ENCODE results near the gene UNC5B. TPM values are rescaled to one million over a fixed set of nuclear protein-coding genes. Genes with fewer than 3 reads are reported as not detected.

Gene UNC5B
- polyA plus RNA-seq, 1 experiment: 27.4 TPM

DNA sequence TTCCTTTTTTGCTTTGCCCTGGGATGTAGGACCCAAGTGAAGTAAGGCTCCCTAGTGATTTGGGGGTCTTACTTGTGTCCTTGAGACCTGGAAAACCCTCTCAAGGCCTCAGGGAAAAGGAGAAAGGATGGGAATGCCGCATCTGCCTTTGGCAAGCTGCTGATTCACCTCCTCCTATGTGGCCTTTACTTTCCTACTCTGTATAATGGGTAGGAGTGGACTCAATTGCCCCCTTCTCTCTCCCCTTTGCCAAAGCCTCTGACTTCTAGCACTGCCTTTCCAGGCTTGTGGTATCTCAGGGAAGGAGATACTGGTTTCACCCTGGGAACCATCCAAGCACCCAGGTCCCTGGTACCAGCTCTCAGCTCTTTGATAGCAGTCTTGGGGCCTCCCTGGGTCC is 35.4 kb downstream of the UNC5B start:
- TF ChIP-seq, protein P1, sequence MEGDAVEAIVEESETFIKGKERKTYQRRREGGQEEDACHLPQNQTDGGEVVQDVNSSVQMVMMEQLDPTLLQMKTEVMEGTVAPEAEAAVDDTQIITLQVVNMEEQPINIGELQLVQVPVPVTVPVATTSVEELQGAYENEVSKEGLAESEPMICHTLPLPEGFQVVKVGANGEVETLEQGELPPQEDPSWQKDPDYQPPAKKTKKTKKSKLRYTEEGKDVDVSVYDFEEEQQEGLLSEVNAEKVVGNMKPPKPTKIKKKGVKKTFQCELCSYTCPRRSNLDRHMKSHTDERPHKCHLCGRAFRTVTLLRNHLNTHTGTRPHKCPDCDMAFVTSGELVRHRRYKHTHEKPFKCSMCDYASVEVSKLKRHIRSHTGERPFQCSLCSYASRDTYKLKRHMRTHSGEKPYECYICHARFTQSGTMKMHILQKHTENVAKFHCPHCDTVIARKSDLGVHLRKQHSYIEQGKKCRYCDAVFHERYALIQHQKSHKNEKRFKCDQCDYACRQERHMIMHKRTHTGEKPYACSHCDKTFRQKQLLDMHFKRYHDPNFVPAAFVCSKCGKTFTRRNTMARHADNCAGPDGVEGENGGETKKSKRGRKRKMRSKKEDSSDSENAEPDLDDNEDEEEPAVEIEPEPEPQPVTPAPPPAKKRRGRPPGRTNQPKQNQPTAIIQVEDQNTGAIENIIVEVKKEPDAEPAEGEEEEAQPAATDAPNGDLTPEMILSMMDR (IDR thresholded peaks at IDR 0.05; ENCODE audit: insufficient read depth, low read depth, low read length): no peak
- Histone ChIP-seq H3K27me3 (ENCODE audit: control insufficient read depth, insufficient read depth, low read length) (no peaks in the 10 kb centered on the region), H3K36me3 (ENCODE audit: control insufficient read depth, insufficient read depth, low read length) (no peaks in the 10 kb centered on the region), H3K4me3 (ENCODE audit: low read depth, low read length) (no peak overlapping the region)
- ChIA-PET POLR2A (no interaction called here), CTCF (interaction anchor here (1.5 to 8.2 kb wide), 3 partner anchors 8 to 21 kb away, joined by 4 to 48 read pairs (median 4); no protein-coding TSS in a partner anchor)
- no peak for DNase-seq (ENCODE audit: low read depth)

DNA sequence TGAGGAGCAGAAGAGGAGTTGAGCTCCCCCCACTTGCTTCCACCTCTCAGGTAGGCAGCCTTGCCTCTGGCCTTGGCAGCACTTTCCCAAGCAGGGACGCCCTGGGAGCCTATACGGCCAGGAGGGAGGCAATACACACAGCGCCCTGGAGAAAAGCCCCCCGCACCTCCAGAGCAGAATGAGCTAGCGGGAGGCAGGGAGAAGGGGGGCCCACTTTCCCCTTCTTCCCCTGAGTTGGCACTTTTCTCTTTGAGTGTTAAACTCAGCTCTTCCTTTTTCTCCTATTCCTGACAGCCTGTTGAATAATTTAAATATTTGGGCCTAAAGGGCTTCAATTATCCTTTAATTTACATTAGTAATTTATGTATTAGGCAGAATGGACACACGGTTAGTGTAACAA is 35.8 kb downstream of the UNC5B start:
- TF ChIP-seq, protein P1 (IDR thresholded peaks at IDR 0.05; ENCODE audit: insufficient read depth, low read depth, low read length): no peak
- Histone ChIP-seq H3K4me3 (ENCODE audit: low read depth, low read length) (no peak overlapping the region), H3K27me3 (ENCODE audit: control insufficient read depth, insufficient read depth, low read length) (no peaks in the 10 kb centered on the region), H3K36me3 (ENCODE audit: control insufficient read depth, insufficient read depth, low read length) (no peaks in the 10 kb centered on the region)
- CTCF ChIA-PET: interaction anchor here (1.5 to 8.2 kb wide), 3 partner anchors 12 to 35 kb away, joined by 3 to 48 read pairs (median 4); no protein-coding TSS in a partner anchor
- no peak for DNase-seq (ENCODE audit: low read depth)
- POLR2A ChIA-PET: no interaction called here

DNA sequence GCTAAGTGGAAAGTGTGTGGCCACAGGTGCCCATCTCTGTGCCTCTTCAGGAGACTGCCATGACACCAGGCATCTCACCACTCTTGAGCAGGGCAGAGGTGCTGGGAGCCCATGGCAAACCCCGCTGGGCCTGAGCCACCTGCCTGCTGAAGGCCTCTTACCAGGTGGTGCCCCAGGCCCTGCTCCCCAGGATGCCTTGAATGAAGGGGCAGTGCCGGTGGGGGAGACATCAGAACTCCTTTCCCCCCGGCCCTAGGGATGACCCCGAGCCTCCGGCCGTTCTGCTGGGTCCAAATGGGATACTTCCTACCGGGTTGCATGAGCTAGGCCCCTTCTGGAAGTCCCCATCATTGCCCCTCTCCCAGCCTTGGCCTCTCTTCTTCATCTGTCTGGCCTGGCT is 37.6 kb downstream of the UNC5B start:
- ChIA-PET POLR2A (no interaction called here), CTCF (interaction anchor here (1.0 to 8.2 kb wide), 4 partner anchors 19 to 69 kb away, joined by 3 to 48 read pairs (median 4); partner anchors contain the start of gene SLC29A3)
- Histone ChIP-seq H3K4me3 (ENCODE audit: low read depth, low read length) (no peak overlapping the region), H3K27me3 (ENCODE audit: control insufficient read depth, insufficient read depth, low read length) (no peaks in the 10 kb centered on the region), H3K36me3 (ENCODE audit: control insufficient read depth, insufficient read depth, low read length) (no peaks in the 10 kb centered on the region)
- TF ChIP-seq, protein P1 (IDR thresholded peaks at IDR 0.05; ENCODE audit: insufficient read depth, low read depth, low read length): no peak
- DNase-seq (ENCODE audit: low read depth): no peak

DNA sequence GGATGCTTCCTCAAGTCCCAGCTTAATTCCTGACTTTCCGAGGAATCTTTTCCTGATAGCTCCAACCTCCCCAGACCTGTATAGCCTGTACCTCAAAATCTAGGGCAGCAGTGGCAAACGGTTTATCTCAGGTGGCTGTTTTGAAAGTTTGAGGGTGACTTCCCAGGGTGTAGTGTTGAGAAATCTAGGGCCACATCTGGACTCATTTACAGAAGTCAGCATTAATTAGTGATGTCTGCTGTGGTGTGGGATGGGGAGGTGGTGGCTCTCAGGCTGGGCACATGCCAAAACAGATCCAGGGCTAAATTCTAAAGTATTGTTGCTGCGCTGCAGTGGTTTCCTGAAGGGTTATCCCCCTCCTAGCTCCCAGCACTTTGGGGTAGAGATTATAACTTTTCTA is 38.0 kb downstream of the UNC5B start:
- H3K4me3 ChIP-seq (ENCODE audit: low read depth, low read length): no peak overlapping the region
- TF ChIP-seq, protein P1 (IDR thresholded peaks at IDR 0.05; ENCODE audit: insufficient read depth, low read depth, low read length): no peak
- ChIA-PET CTCF (interaction anchor here (1.0 to 8.2 kb wide), 4 partner anchors 18 to 69 kb away, joined by 3 to 48 read pairs (median 4); partner anchors contain the start of gene SLC29A3), POLR2A (no interaction called here)
- no peaks in the 10 kb centered on the region for H3K27me3 ChIP-seq (ENCODE audit: control insufficient read depth, insufficient read depth, low read length)
- no peaks in the 10 kb centered on the region for H3K36me3 ChIP-seq (ENCODE audit: control insufficient read depth, insufficient read depth, low read length)
- no peak for DNase-seq (ENCODE audit: low read depth)

DNA sequence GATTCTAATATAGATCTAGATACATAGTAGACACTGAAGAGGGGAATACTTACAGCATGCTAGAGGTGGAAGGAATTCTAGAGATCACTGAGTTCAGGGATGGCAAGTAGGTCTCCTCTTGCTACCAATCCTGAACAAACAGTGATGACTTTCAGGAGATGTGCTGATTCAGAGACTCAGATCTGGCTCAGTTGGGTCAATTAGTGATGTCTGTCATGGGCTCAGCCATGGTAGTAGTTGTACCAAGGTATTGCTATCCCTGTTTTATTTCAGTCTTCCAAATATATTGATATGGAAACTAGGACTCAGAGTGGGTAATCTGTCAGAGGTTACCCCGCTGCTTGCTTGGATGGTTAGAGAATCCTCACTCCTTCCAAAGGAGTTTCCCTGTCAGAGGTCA is 38.5 kb downstream of the UNC5B start:
- Histone ChIP-seq H3K4me3 (ENCODE audit: low read depth, low read length) (no peak overlapping the region), H3K27me3 (ENCODE audit: control insufficient read depth, insufficient read depth, low read length) (no peaks in the 10 kb centered on the region), H3K36me3 (ENCODE audit: control insufficient read depth, insufficient read depth, low read length) (no peaks in the 10 kb centered on the region)
- TF ChIP-seq, protein P1 (IDR thresholded peaks at IDR 0.05; ENCODE audit: insufficient read depth, low read depth, low read length): no peak
- CTCF ChIA-PET: interaction anchor here (1.0 to 8.2 kb wide), 3 partner anchors 18 to 68 kb away, joined by 3 to 48 read pairs (median 4); partner anchors contain the start of gene SLC29A3
- no peak for DNase-seq (ENCODE audit: low read depth)
- POLR2A ChIA-PET: no interaction called here
